Measurements from ENCODE around the gene SPACDR.

SPACDR gene

DNA sequence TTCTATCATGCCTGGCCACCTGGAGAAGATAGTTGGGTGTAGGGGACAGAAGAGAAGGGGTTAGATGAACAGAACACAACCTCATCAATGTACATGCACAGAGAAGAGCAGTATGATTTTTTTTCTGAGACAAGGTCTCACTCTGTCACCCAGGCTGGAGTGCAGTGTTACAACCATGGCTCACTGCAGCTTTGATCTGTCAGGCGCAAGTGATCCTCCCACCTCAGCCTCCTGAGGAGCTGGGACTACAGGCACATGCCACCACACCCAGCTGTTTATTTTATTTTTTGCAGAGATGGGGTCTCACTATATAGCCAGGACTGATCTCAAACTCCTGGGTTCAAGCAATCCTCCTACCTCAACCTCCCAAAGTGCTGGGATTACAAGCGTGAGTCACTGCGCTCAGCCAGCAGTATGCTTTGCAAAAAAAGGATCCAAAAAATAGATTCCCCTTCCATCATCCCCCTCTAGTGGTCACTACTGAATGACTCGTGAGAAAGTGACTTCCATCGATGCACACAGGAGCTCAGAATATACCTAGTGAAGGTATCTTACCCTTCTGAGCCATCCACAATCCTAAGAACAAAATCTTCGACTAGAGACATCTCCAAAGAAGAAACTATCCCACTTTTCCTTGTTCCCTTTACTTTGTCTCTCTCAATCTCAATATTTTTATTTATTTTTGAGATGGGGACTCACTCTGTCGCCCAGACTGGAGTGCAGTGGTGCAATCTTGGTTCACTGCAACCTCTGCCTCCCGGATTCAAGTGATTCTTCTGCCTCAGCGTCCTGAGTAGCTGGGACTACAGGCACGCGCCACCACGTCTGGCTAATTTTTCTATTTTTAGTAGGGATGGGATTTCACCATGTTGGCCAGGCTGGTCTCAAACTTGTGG, 56.5 kb downstream of the SPACDR start:
- DNase-seq, result no peak

DNA sequence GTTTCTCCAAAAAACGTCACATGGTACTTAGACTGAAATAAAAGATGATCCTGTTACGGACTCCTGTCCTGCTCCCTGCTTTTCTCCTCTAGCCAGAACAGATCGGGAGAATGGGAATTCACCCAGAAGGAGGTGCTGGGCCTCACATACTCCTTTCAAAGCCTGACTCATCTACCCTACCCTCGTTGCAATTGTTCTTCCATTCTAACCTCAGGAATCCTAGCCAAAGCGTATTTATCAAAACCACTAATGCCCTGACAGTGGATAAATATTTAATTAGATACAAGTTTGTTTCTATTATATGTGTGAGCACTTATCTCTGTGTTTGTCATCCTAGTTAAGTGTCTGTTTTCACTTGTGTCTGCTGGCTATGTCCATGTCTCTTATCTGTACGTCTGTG, 57.3 kb downstream of the SPACDR start:
- peak; percentile 78 for DNase-seq
